GM21447 (cell line): ENCODE results near the gene PDE6H.

Experiments
- ATAC-seq: cut with Tn5 transposase; IDR thresholded peaks from one replicate; pipeline ENCODE4 v1.9.1; 2021; ENCODE audit not compliant: unreplicated experiment

PDE6H gene

DNA sequence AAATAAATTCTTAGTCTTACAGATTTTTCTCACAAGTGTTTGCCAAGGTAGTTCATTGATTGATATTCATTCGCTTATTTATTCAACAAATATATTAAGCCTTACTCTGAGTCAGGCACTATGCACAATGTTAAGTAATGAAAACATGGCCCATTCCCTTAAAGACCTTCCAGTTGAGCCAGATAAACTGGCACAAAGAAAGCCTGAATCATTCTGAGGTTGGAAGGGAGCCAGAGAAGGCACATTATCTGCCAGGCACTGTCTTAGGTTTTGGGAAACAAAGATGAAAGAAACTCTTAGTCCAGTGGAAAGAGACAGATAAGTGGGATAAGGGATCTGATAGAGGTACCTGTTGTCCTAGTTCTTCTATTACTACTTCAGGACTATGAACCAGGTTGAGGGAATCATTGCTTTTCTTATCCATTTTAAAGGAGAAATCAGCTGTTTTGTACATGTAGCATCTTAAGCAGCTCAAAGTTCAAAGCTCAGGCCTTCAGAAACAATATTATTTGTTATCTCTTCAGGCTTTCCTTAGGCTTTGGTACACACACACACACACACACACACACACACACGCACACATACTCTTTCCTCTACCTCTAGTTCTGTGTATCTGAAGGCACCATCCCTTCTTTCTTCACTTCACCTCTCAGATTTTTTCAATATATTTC is 27.0 kb downstream of the PDE6H start:
- no peak for ATAC-seq

DNA sequence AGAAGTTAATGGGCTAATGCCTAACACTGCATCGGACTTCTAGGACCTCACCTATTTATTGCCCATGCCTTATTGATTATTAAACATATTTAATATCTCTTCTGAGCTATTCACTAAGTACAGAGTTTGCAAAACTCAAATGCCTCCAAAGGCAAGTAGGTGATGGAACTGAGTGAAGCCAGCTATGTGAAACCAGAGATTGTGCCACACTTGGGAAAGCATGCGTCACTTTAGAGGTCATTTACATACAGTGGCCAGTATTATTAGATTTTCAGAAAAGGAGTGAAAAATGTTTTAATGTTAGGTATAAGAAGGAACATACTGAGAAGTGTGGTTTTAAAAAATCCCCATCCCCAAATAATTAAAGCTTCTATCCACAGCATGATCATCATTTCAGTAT is 27.7 kb downstream of the PDE6H start:
- no peak for ATAC-seq

- ATAC-seq, result no peak
Measured at GRCh38 chr12:15001733-15002382, 29.0 kb downstream of the PDE6H start.

GRCh38 chr12:15004421-15004820 is 31.6 kb downstream of the PDE6H start:
- no peak for ATAC-seq

- ATAC-seq, result no peak
Measured at GRCh38 chr12:15005064-15005463, 32.2 kb downstream of the PDE6H start.

GRCh38 chr12:15007551-15007950 is 34.7 kb downstream of the PDE6H start:
- no peak for ATAC-seq

GRCh38 chr12:15011162-15011561 is 38.3 kb downstream of the PDE6H start:
- no peak for ATAC-seq

DNA sequence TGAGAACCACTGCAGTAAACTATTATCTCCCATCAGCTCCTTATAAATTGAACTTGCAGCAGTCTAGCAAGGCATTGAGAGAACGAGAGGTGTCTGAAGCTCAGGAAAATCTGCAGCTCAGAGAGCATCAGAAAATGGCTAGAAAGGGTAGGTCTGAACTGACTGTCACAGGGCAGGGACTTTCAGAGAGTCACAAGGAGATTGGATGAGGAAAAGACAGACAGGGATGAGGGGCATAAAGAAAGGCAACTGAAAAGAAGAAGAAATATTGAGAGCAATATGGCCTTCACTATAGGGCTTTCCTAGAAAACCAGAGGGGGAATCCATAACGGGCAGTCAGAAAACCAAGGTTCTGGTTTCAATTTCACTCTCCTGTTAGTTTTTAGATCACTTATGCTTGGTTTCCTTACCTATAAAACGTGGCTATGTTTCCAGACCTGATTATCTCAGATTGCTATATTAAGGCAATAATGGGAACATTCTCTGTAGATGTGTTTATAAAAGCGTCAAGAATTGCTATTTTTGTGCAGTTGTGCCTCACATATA is 40.9 kb downstream of the PDE6H start:
- ATAC-seq, result no peak

DNA sequence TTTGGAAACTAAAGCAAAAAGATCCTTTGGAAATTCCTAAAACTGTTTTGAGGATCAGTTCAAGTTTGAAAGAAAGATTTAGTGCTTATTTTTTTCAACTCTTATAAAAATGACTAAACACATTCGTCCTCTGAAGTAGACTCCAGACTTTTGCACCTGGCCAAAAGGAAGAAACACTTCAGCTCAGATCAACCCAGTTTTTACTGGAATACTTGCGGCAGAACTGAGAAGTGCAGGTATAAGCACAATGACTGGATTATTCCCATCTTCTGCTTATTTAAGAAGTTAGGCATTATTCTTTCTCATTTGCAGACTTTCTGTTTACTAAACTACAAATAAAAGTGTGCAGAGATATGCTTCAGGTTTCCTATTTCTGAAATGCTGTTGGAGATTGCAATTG is 41.9 kb downstream of the PDE6H start:
- no peak for ATAC-seq

DNA sequence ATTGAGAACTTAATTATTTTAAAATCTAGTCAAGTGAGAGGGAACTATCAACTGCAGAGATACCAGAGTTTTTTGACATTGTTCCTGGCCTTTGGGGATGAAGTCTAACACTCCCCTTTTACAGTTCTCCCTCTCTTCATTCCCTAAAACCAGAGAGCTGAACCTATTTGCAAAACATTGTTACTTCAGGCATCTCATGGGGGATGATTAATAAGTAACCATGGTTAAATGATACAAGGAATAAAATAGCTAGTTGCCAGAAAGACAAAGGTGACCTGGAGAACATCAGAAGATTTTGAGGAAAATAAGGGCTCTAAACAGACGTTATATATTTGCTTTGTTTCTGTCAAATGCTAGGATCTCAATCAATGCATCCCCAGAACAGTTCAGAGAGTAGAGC is 42.3 kb downstream of the PDE6H start:
- ATAC-seq, result no peak

GRCh38 chr12:15020156-15020555 is 47.3 kb downstream of the PDE6H start:
- ATAC-seq, result no peak
